IMR-90 (cell line): ENCODE data around the gene TIGD3.

Experiments used
- CEBPB ChIP-seq: IDR thresholded peaks from 2 replicates; pipeline ENCODE4 v1.6.1; 2012; ENCODE audit warnings: low read depth, low read length, improper control_type of control experiment
- CHD1 ChIP-seq: IDR thresholded peaks from 2 replicates; pipeline ENCODE4 v1.6.1; 2012; ENCODE audit warnings: low read depth, low read length, improper control_type of control experiment
- FOS ChIP-seq: fragments of 150-350 bp; IDR thresholded peaks from 2 replicates; pipeline ENCODE4 v1.6.1; 2016; ENCODE audit warnings: low read depth, low read length
- MAFK ChIP-seq: IDR thresholded peaks from 2 replicates; pipeline ENCODE4 v1.6.1; 2012; ENCODE audit warnings: low read depth, low read length, improper control_type of control experiment
- MAZ ChIP-seq: IDR thresholded peaks from 2 replicates; pipeline ENCODE4 v1.6.1; 2012; ENCODE audit warnings: low read depth, mild to moderate bottlenecking, low read length, improper control_type of control experiment, moderate library complexity, borderline replicate concordance
- MXI1 ChIP-seq: IDR thresholded peaks from 2 replicates; pipeline ENCODE4 v1.6.1; 2012; ENCODE audit warnings: low read depth, mild to moderate bottlenecking, low read length, moderate library complexity, borderline replicate concordance
- NFE2L2 ChIP-seq: fragments of 150-350 bp; IDR thresholded peaks from 2 replicates; pipeline ENCODE4 v1.6.1; 2016; ENCODE audit warnings: low read depth, mild to moderate bottlenecking, low read length
- POLR2A ChIP-seq: IDR thresholded peaks from 2 replicates; pipeline ENCODE4 v1.6.1; 2012; ENCODE audit warnings: mild to moderate bottlenecking, low read depth, low read length
- RAD21 ChIP-seq: IDR thresholded peaks from 2 replicates; pipeline ENCODE4 v1.6.1; 2012; ENCODE audit warnings: low read length, improper control_type of control experiment
- RCOR1 ChIP-seq: IDR thresholded peaks from 2 replicates; pipeline ENCODE4 v1.6.1; 2012; ENCODE audit warnings: mild to moderate bottlenecking, low read length, improper control_type of control experiment; ENCODE audit not compliant: insufficient replicate concordance
- RFX5 ChIP-seq: IDR thresholded peaks from 2 replicates; pipeline ENCODE4 v1.8.0; 2012; ENCODE audit warnings: low read depth, mild to moderate bottlenecking, low read length, moderate library complexity
- SMC3 ChIP-seq: fragments of 150-350 bp; IDR thresholded peaks from 2 replicates; pipeline ENCODE4 v1.6.1; 2016; ENCODE audit warnings: low read depth, mild to moderate bottlenecking, antibody characterized with exemption, low read length, moderate library complexity
- TF ChIP-seq, protein P1 (sequence below): conservative IDR thresholded peaks from 2 replicates; pipeline ENCODE4 v1.5.1; 2012; ENCODE audit warnings: mild to moderate bottlenecking, low read depth, low read length, improper control_type of control experiment
- TF ChIP-seq, protein P2 (sequence below): fragments of 150-350 bp; IDR thresholded peaks from 2 replicates; pipeline ENCODE4 v1.6.1; 2017; ENCODE audit warnings: mild to moderate bottlenecking, antibody characterized with exemption, low read length, low read depth

DNA sequence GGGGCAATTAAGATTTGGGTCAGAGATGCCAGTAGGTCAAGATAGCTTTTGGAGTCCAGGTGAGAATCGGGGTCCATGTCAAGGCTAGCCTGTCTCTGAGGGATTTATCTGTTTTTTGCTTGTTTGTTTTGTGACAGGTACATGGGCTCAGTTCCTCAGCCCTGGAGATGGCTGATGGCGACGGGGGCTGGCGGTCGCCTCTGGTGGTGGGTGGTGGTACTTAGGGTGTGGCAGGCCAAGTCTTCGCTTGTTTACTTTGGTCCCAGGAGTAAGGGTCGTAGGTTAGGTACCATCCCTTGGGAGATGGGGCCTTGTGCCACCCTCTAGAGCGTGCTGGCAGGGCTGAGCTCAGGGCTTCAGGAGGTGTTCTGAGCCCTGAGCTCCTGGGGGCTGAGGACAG, 23.2 kb downstream of the TIGD3 start:
- TF ChIP-seq, protein P1, sequence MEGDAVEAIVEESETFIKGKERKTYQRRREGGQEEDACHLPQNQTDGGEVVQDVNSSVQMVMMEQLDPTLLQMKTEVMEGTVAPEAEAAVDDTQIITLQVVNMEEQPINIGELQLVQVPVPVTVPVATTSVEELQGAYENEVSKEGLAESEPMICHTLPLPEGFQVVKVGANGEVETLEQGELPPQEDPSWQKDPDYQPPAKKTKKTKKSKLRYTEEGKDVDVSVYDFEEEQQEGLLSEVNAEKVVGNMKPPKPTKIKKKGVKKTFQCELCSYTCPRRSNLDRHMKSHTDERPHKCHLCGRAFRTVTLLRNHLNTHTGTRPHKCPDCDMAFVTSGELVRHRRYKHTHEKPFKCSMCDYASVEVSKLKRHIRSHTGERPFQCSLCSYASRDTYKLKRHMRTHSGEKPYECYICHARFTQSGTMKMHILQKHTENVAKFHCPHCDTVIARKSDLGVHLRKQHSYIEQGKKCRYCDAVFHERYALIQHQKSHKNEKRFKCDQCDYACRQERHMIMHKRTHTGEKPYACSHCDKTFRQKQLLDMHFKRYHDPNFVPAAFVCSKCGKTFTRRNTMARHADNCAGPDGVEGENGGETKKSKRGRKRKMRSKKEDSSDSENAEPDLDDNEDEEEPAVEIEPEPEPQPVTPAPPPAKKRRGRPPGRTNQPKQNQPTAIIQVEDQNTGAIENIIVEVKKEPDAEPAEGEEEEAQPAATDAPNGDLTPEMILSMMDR: no peak
- TF ChIP-seq MAFK (no peak), MAZ (no peak), POLR2A (no peak), FOS (no peak), NFE2L2 (no peak), RAD21 (no peak), MXI1 (no peak), CEBPB (no peak), SMC3 (no peak), CHD1 (no peak), RCOR1 (no peak), RFX5 (no peak)
- TF ChIP-seq, protein P2, sequence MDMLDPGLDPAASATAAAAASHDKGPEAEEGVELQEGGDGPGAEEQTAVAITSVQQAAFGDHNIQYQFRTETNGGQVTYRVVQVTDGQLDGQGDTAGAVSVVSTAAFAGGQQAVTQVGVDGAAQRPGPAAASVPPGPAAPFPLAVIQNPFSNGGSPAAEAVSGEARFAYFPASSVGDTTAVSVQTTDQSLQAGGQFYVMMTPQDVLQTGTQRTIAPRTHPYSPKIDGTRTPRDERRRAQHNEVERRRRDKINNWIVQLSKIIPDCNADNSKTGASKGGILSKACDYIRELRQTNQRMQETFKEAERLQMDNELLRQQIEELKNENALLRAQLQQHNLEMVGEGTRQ: no peak
